IPS DF 19.7 (cell line): ENCODE measurements around the gene CHST11.
A peak's percentile ranks its signal among the peaks of the same experiment; 100 is the strongest.
"Not testable (repeated sequence)": the region's sequence is repeated elsewhere in the genome, so short reads cannot be mapped to it uniquely, and the experiment has no call there.

Source experiments
- DNase-seq: peaks from one replicate; pipeline ENCODE4 v3.0.0-alpha.2; 2013; ENCODE audit warnings: low read depth, low spot score

Gene CHST11

GRCh38 chr12:104603545-104603973 lies 146.8 kb downstream of the CHST11 start:
- no peak for DNase-seq

GRCh38 chr12:104604070-104604994 lies 147.6 kb downstream of the CHST11 start:
- peak; percentile 42 for DNase-seq

- DNase-seq, result no peak
Observed at GRCh38 chr12:104604995-104605675, 148.4 kb downstream of the CHST11 start.

GRCh38 chr12:104605685-104606084 lies 148.9 kb downstream of the CHST11 start:
- DNase-seq, result no peak

- no peak for DNase-seq
Observed at GRCh38 chr12:104608998-104609397, 152.2 kb downstream of the CHST11 start.

- DNase-seq, result no peak
Observed at GRCh38 chr12:104609445-104609844, 152.7 kb downstream of the CHST11 start.

GRCh38 chr12:104610513-104611235 lies 153.9 kb downstream of the CHST11 start:
- DNase-seq, result no peak

GRCh38 chr12:104611671-104612070 lies 154.9 kb downstream of the CHST11 start:
- no peak for DNase-seq

- not testable (repeated sequence) for DNase-seq
Observed at GRCh38 chr12:104613372-104613771, 156.6 kb downstream of the CHST11 start.

GRCh38 chr12:104615048-104615561 lies 158.4 kb downstream of the CHST11 start:
- no peak for DNase-seq

GRCh38 chr12:104618691-104619090 lies 161.9 kb downstream of the CHST11 start:
- DNase-seq, result no peak

GRCh38 chr12:104619305-104619704 lies 162.6 kb downstream of the CHST11 start:
- no peak for DNase-seq

GRCh38 chr12:104620837-104621531 lies 164.2 kb downstream of the CHST11 start:
- DNase-seq, result no peak

GRCh38 chr12:104622928-104623327 lies 166.2 kb downstream of the CHST11 start:
- DNase-seq, result no peak

- no peak for DNase-seq
Observed at GRCh38 chr12:104623883-104624282, 167.1 kb downstream of the CHST11 start.

- no peak for DNase-seq
Observed at GRCh38 chr12:104624529-104624928, 167.8 kb downstream of the CHST11 start.

GRCh38 chr12:104626069-104626837 lies 169.5 kb downstream of the CHST11 start:
- DNase-seq, result no peak

GRCh38 chr12:104627231-104627989 lies 170.7 kb downstream of the CHST11 start:
- DNase-seq, result no peak

- no peak for DNase-seq
Observed at GRCh38 chr12:104627990-104628830, 171.5 kb downstream of the CHST11 start.
